Fibroblast of pulmonary artery (primary cell): ENCODE measurements around the gene HYAL2.
A peak's percentile ranks its signal among the peaks of the same experiment; 100 is the strongest.

ENCODE experiments used
- DNase-seq: peaks from one replicate; pipeline ENCODE4 v3.0.0-alpha.2; 2010; ENCODE audit warnings: low read depth
- H3K4me3 ChIP-seq: replicated peaks from 2 replicates; pipeline ENCODE4 v1.5.1; 2011; ENCODE audit warnings: low read depth, mild to moderate bottlenecking, control low read depth, low read length, moderate library complexity
- TF ChIP-seq, protein P1 (sequence below): IDR thresholded peaks from 2 replicates; pipeline ENCODE4 v1.5.1; 2011; ENCODE audit warnings: mild to moderate bottlenecking, control low read depth, low read length, inconsistent platforms; ENCODE audit errors: missing control alignments

Gene HYAL2

DNA sequence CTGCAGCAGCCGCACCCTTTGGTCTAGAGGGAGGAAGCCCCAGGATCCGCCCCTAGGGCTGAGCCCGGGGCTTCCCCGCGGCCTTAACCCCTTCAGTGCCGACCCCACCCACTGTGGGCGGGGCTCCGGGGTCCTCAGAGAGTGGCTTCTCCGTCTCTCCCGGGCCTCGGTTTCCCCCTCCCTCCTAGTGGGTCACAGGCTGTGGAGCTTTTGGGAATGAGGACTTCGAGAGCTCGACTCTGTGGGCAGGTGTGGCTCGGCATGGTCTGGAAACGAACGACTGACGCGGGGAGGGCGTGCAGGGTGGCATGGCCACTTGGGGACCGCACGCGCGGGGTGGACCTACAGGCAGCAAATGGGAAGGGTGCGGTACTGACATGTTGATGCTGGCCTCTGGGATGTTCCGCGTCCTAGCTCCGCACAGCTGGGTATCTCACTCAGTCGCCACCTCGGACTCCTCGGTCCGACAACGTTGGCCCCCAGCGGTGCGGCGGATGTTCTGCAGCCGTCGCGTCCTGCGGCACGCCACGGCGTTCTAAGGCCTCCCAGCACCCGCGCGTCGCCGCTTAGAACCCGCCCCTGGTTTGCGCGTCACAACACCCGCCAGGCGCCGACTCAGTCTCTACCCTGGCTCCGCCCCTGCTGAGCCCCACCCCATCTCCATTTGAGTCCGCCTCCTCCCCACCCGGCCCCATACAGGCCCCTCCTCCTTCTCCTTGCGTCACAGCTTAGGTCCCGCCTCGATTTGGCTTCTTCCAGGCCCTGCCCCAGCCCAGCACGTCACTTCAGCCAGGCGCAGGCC is 23.5 kb downstream of the HYAL2 start, which contains the start of the genes HYAL3 and NAA80:
TSS of gene HYAL3 (minus strand) at position 570 of the 802 bp plus-strand sequence. CDS start 3,803 bp downstream, outside the sequence.
TSS of gene NAA80 (minus strand) at position 570 of the 802 bp plus-strand sequence. CDS start 1,942 bp downstream, outside the sequence.
- DNase-seq: peak; percentile 100
- TF ChIP-seq, protein P1, sequence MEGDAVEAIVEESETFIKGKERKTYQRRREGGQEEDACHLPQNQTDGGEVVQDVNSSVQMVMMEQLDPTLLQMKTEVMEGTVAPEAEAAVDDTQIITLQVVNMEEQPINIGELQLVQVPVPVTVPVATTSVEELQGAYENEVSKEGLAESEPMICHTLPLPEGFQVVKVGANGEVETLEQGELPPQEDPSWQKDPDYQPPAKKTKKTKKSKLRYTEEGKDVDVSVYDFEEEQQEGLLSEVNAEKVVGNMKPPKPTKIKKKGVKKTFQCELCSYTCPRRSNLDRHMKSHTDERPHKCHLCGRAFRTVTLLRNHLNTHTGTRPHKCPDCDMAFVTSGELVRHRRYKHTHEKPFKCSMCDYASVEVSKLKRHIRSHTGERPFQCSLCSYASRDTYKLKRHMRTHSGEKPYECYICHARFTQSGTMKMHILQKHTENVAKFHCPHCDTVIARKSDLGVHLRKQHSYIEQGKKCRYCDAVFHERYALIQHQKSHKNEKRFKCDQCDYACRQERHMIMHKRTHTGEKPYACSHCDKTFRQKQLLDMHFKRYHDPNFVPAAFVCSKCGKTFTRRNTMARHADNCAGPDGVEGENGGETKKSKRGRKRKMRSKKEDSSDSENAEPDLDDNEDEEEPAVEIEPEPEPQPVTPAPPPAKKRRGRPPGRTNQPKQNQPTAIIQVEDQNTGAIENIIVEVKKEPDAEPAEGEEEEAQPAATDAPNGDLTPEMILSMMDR: peak; percentile 9
- H3K4me3 ChIP-seq: peak within 1 kb of the TSS; percentile 72

DNA sequence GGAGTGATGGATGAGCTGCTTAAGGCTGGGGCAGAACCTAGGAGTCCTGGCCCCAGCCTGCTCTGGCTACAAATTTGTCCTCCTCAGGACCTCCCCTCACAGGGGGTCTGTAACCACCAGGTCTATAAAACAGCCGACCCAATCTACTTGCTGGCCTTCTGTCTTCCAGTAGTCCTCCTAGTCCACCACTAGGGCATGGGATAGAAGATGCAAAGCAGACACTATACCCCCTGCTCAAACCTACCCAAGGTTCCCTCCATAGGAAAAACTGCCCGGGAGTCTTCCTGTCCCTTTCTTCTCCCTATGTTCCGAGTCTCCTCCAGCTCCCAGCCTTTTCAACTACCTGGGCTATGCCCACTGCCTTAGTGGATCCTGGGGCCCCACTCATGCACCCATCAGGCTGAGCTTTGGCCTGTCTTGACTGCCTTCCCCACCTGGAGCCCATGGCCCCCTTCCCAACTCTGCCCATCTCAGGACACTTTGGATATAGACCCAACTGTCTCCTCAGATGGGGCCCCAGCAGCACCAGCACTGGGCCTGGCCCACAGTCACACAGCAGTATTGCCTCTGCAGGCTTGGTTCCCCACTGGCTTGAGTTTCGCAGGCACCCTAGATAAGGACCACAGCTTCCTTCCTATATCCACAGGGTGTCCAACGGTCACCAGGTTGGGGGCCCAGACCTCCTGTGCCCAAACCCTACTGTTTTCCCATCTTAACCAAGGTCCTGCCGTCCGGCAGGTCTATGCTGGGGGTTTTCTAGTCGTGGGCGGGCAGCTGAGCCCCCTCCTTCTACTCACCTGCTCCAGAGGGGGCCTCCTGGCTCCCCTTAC is 24.4 kb downstream of the HYAL2 start:
- DNase-seq: no peak
- peak overlapping the region; percentile 72 for H3K4me3 ChIP-seq
- TF ChIP-seq, protein P1: peak; percentile 26

DNA sequence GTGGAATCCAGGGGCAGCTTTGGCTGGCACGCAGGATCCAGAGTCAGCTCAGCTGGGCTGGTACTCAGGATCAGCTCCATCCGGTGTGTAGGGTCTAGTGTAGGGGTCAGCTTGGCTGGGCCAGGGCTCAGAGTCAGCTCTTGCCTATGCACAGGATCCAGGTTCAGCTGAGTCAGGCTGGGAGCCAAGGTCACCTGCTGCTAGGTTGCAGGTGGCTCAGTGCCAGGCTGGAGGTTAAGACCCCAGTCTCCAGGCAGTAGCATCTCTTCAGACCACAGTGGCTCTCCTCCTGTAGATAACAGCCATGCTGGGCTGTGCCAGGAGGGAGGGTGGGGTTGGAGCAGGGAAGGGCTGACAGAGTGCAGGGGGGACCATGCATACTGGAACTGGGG is 25.2 kb downstream of the HYAL2 start:
- TF ChIP-seq, protein P1: no peak
- H3K4me3 ChIP-seq: no peak overlapping the region
- DNase-seq: no peak

DNA sequence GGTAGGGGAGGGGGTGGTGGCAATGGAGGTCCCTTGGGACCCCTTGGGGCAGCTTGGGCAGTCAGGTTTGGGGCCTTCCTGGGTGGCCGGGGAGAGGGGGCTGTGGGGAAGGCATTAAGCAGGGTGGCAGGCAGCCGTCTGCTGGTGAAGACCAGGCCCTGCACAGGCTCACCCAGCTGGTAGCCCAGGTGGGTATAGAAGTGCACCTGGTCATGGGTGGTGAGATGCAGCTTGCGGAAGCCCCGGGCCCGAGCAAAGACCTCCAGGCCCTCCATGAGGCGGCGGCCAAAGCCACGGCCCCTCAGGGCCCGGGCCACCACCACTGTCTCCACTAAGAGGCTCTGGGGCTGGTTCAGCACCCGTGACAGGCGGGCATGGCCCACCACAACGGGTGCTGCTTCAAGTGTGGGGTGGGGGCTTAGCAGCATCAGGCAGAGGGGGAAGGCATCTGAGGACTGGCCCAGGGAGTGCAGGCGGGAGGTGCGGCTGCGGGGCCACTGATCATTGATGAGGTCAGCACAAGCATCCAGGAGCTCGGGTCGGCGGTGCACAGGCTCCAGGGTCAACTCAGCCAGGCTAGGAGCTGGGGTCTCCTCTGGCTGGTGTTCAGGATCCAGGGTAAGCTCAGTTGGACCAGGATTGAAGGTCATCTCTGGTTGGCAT is 25.7 kb downstream of the HYAL2 start:
- H3K4me3 ChIP-seq: no peak overlapping the region
- TF ChIP-seq, protein P1: no peak
- DNase-seq: no peak

DNA sequence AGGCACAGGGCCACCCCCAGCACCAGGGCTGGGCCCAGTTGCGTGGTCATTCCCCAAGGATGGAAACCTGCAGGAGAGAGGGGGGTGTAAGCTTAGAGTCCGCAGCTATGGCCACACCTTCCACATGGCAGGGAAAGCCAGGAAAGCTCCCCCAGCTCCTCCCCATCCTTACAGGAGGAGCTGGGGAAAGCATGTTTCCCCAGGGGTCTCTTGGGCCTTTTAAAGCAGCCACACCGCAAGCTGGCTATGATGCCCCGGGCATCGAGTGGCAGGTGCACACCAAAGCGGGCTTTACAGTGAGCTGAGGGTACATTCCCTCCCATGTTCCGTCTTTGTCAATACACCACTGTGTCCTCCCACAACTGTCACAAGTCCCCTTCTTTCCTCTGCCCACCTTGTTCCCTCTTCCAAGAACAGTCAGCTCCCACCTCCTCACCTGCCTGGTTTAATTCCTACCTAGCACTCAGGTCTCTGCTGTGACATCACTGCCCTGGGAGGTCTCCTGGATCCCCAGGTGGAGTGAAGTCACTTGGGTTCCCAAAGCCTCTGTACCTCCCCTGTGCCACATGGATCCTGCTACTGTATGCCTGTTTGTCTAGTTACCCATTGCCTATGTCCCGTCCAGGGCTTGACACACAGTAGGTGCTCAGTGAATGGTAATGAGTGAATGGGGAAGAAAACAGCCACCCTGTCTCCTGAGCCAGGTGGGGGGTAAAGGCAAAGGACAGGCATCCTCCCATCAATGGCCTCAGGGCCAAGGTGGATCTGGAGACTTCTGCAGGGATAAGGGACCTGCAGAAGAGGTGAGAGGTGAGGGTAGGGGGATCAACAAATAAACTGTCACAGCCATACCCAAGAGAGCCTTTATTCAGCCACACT is 26.8 kb downstream of the HYAL2 start:
- TF ChIP-seq, protein P1: no peak
- no peak overlapping the region for H3K4me3 ChIP-seq
- no peak for DNase-seq
